GM19463 (cell line): ENCODE data around the gene IGSF10.
"Not testable (repeated sequence)": the region's sequence is repeated elsewhere in the genome, so short reads cannot be mapped to it uniquely, and the experiment has no call there.

ENCODE experiments used
- ATAC-seq: cut with Tn5 transposase; IDR thresholded peaks from one replicate; pipeline ENCODE4 v1.9.1; 2021; ENCODE audit warnings: mild to moderate bottlenecking, moderate library complexity; ENCODE audit not compliant: unreplicated experiment

The IGSF10 gene

GRCh38 chr3:151460774-151461450 lies at the start of gene IGSF10:
Gene IGSF10, minus strand, starts transcription at chr3:151461061. Its CDS starts 2,352 bp downstream, at chr3:151458709.
- ATAC-seq: no peak

DNA sequence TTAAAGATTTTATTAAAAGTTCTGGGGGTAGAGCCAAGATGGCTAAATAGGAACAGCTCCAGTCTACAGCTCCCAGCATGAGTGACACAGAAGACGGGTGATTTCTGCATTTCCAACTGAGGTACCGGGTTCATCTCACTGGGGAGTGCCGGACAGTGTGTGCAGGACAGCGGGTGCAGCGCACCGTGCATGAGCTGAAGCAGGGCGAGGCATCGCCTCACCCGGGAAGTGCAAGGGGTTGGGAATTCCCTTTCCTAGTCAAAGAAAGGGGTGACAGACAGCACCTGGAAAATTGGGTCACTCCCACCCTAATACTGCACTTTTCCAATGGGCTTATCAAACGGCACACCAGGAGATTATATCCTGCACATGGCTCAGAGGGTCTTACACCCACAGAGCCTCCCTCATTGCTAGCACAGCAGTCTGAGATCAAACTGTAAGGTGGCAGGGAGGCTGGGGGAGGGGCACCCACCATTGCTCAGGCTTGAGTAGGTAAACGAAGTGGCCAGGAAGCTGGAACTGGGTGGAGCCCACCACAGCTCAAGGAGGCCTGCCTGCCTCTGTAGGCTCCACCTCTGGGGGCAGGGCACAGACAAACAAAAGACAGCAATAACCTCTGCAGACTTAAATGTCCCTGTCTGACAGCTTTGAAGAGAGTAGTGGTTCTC lies 48.7 kb upstream of the IGSF10 start:
- not testable (repeated sequence) for ATAC-seq

DNA sequence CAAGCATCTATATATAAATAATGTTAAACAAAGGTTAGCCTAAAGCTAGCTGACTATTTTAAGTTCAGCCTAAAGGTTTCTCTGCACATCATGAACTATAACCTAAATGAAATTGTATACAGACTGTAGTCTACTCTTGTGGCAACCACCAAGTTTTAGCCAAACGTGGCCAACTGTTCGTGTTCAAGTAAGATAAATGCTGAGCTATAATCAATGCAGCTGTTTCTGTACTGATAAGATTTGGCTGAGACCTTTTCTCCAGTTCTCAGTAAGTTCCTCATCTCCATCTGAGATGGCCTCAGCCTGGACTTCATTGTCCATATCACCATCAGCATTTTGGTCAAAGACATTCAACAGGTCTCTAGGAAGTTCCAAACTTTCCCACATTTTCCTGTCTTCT lies 43.7 kb upstream of the IGSF10 start:
- no peak for ATAC-seq

DNA sequence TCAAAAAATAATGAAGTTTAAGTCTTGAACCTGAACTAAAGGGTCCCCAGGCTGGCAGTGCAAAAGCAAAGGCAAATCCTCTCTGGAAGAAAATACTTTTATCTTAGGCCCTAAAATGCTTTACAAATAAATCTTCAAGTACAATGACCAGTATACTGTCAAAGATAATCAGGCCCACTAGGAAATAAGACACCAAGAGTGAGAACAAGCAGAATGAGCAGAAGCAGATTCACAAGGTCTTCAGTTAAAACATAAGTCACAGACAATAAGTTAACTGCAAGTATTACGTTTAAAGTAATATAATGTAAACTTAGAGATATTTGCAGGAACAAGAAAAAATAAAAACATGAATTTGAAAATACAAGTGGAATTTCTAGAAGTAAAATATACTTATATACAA lies 42.2 kb upstream of the IGSF10 start:
- no peak for ATAC-seq

- no peak for ATAC-seq
Observed at GRCh38 chr3:151501923-151502632, 41.2 kb upstream of the IGSF10 start.

DNA sequence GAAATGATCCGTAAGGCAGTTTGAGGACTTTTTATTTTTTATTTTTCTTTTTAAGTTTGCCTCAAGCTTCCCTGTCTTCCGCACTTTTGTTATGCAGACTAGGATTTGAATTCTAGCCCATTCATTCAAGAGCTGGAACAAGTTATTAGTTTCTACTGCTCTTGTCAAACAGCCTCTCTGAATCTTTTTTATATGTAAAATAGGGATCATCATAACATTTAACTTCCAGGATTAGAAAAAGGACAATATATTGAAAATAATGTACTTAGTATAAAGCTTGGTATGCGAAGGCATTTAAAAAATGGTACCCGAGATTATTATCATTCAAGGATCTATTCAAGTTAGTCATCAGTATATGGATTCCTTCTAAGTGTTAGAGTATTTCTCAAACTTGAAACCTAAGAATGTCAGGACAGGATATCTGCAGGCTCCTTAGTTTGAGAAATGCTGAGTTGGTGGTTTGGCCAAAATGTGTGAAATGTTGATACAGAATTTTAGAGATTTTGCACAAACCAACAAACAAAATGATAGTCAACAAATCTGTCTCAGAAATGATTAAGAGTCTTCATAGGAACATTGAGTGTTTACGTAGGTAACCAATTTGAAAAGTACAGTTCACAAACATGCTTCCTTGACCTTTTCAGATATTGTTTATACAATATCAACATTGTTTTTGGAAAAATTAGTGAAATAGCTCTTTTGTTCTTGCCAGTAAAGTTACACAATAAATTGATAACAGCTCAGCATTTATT lies 40.5 kb upstream of the IGSF10 start:
- no peak for ATAC-seq

- no peak for ATAC-seq
Observed at GRCh38 chr3:151499168-151499567, 38.3 kb upstream of the IGSF10 start.

DNA sequence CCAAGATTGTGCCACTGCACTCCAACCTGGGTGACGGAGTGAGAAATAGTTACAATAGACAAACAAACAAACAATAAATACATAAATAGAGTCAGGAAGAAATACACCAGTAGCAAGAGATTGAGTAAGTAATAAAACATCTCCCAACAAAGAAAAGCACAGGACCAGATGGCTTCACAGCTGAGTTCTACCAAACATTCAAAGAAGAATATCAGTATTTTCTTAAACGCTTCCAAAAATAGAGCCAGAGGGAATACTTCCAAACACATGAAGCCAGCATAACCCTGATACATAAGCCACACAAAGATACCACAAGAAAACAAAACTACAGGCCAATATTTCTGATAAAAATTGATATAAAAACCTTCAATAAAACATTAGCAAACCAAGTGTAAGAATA lies 30.7 kb upstream of the IGSF10 start:
- ATAC-seq: no peak

GRCh38 chr3:151487833-151488232 lies 27.0 kb upstream of the IGSF10 start:
- ATAC-seq: not testable (repeated sequence)

- no peak for ATAC-seq
Observed at GRCh38 chr3:151483961-151484520, 23.2 kb upstream of the IGSF10 start.

DNA sequence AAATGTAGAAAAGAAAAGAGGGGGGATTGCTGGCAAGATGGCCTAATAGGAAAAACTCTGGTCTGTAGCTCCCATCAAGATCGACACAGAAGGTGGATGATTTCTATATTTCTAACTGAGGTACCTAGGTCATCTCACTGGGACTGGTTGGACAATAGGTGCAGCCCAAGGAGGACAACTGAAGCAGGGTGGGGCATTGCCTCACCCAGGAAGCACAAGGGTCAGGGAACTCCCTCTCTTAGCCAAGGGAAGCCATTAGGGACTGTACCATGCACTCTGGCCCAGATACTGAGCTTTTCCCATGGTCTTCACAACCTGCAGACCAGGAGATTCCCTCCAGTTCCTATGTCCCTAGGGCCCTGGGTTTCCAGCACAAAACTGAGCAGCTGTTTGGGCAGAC lies 22.6 kb upstream of the IGSF10 start:
- ATAC-seq: no peak

DNA sequence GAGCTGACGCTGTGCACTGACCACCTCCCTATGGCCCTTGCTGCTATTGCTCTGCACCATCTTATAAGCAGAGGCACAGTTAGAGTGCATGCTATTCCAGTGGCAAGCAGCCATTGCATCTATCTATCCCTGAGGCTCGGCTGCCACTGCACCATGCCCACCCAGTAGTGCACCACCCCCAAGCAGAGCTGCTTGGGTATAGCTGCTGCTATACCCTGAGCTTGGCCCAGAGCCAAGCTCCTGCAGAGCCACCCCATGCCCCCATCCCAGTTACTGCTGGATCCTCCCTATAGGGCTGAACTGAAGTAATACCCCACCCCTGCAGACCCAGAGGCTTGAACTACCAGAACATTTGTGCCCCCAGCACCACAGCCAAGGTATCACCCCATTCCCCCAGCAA lies 19.6 kb upstream of the IGSF10 start:
- ATAC-seq: no peak

GRCh38 chr3:151479452-151479851 lies 18.6 kb upstream of the IGSF10 start:
- ATAC-seq: no peak

GRCh38 chr3:151478335-151478697 lies 17.5 kb upstream of the IGSF10 start:
- no peak for ATAC-seq

- ATAC-seq: no peak
Observed at GRCh38 chr3:151477591-151478334, 16.9 kb upstream of the IGSF10 start.

GRCh38 chr3:151476344-151477018 lies 15.6 kb upstream of the IGSF10 start:
- ATAC-seq: no peak

DNA sequence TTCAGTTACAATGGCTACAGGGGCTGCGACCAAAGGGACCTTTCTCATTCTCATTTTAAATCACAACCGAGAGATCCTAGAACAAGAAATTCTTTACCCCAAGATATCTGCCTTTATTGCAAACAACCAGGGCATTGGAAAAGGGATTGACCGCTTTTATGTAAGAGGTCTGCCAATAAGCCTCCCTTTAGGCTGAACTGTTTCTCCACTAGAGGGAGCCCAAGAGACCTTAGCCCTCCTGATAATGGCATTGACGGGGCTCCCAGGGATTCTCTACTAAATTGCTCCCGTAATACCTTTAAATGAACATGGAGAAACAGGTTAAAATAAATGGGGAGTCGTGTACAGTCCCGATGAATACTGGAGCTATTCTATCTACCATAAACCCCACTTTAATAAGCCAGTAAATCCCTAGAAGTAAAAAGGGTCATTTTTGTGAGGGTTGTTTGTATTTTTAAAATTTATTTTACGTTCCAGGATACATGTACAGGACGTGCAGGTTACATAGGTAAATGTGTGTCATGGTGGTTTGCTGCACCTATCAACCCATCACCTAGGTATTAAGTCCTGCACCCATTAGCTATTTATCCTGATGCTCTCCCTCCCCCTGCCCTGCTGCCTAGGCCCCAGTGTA lies 7.5 kb upstream of the IGSF10 start:
- peak; percentile 73 for ATAC-seq

DNA sequence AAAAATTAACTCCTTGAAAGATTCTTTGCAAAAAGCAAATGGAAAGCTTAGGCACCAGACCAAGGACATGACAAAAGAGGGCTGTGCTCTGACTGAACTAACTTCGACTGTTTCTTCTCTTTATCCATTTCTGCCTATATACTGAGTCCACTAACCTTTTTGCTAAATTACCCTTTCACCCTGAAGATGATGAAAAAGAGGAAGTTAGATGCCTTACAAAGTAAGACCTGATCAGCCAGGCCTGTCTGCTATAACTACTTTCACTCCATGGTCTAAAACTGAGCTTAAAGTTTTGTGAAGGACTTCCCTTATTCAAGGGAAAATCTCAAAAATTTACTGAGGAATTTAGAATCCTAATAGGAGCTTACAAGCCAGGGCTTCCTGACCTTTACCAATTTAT lies 6.2 kb upstream of the IGSF10 start:
- ATAC-seq: no peak

- no peak for ATAC-seq
Observed at GRCh38 chr3:151462991-151463390, 2.1 kb upstream of the IGSF10 start.
